GM03348 (cell line): ENCODE results near the gene C2orf80.
"Not testable (repeated sequence)": the region's sequence is repeated elsewhere in the genome, so short reads cannot be mapped to it uniquely, and the experiment has no call there.

Experiments used
- DNase-seq: peaks from one replicate; pipeline ENCODE4 v3.0.0; 2012; ENCODE audit warnings: low spot score

C2orf80 gene

DNA sequence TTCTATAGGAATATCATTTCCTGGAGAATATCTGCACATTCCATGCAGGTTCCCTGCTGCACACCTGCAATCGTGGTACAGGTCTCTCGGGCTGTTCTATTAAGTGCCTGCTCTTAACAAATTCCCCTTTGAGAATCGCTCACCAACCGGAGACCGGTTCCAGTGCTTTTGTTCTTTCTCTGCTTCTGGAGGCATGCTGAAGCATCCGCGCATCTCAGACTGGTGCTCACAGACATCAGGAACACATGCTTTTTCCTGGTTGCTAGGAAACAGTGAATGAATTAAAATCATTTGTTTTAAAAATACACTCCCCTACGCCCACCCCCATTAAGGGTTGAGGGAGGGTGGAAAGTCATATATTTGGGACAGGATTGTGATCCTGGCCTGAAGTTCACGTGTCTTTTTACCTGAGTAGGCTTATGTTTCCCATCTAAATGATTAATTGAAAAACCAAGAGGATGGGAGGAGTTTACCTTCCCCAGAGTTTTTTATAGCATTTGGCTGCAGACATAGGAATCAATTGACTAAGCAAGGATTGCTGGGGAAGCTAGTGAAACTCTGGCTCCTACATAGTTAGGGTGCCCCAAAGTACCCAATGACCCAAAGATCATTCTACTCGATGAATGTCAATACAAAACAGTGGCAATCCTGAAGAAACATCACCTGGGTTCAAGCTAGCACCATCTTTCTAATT, at the start of gene C2orf80:
Gene C2orf80 (minus strand): TSS at position 221 of the 694 bp plus-strand sequence. CDS start 3,044 bp downstream, outside the sequence.
- DNase-seq = no peak

DNA sequence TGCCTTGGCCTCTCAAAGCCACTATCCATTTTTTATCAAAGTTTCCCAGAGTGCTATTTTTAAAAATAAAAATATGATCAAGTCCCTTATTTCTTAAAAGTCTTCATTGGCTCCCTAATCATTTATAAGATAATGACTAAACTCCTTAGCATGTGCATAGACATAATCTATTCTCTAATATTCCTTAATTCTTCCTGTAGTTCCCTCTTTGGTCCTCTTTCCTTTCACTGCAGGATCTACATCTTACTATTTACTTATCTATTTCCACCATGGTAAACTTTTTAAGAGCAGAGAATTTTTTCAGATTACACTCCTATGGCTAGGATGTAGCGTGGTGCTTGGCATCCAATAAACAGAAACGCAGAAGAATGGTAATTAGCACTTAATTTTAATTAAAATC, 46.0 kb upstream of the C2orf80 start:
- DNase-seq = no peak

DNA sequence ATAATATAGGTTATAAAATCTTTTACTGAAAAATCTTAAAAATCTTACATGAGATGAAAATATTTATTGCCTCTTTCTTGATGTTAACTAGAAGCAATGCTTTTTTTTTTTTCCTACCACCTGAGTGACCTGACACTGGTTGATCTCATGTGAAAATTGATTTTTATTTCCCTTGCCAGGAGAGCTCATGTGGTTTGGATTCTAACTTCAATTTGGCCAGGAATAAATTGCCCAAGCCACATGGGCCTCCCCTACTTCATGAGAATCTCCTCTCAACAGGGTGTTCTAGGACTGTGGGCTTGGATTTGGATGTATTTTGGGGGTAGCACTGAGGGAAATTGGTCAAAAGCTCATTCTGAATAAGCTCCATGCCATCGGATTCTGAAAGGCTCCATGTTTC, 45.0 kb upstream of the C2orf80 start:
- no peak for DNase-seq

DNA sequence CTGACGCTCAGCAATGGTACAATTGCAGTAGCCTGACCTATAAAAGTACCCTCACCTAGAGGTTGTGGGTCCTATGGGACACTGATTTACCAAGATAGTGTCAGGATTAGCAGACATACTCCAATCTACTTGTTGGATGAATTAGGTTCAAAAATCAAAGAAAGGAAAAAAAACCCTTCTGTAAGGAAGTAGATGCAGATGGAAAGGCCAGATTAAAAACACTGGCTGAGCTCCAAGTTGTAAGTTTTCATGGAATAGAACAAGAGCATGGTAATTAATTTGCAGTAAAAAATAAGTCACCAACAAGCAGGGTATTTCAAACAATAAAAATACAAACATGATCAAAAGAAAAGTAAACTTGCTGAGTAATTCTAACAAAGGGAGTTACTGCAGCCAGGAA, 38.6 kb upstream of the C2orf80 start:
- DNase-seq = no peak

DNA sequence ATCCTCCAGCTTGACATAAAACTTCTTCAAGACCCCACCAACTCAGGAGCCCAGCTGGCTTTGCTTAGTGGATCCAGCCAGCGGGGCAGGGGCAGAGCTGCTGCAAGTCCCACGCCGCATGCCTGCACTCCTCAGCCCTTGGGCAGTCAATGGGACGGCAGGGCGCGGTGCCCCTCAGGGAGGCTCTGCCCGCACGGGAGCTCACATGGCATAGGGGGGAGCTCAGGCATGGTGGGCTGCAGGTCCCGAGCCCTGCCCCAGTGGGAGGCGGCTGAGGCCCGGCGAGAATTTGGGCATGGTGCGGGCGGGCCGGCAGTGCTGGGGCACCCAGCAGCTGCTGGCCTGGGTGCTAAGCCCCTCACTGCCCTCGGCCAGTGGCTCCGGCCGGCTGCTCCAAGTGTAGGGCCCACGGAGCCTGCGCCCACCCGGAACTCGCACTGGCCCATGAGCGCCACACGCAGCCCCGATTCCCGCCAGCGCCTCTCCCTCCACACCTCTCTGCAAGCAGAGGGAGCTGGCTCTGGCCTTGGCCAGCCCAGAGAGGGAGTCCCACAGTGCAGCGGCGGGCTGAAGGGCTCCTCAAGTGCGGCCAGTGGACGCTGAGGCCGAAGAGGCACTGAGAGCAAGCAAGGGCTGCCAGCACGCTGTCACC, 37.9 kb upstream of the C2orf80 start:
- no peak for DNase-seq

DNA sequence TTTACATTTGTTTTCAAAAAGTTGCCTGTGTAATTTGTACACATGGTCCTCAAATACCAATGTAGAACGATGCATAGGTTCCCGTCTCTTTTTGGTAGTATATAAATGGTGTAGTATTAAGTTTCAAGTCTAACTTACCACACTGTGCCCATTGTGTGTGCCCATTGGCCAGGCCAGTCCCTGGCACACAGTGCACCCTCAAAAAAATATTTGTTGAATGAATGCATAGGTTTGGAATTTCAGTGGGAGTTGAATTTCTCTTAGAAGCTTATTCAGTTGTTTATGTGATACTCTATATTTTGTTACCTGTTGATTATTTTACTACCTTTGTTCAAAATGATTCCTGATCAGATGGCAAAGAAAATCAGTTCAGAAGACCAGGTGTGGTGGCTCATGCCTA, 35.0 kb upstream of the C2orf80 start:
- peak; percentile 23 for DNase-seq

DNA sequence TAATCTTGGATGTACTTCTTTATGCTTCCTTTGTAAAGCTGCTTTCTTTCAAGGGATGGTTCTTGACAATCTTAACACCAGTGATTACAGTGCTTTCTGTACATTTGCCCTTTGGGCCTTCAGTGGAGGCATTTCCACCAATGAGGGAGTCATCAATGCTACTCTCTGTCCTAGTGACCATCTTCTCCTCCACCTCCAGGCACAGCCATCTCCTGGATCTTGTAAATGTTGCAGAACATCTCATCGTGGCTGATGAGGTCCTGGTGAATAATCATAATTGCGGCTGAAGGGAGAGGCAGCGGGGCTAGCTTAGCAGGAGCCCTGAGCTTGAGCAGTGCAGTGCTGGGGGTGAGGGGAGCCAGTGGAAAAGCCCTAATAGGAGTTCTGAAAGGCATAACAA, 32.5 kb upstream of the C2orf80 start:
- peak; percentile 50 for DNase-seq

DNA sequence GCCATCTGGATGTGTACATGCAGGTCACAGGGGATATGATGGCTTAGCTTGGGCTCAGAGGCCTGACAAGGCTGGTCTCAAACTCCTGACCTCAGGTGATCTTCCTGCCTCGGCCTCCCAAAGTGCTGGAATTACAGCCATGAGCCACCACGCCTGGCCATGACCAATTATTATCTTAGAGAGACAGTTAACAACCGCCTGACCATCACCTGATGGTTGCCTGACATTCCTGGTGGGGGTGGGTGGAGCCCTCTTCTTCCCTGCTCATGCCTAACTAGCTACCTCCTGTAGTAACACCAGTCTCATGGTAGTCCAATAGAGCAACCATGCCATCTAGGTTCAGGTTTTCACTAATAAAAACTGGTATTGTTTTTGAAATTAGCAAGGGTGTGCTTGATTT, 32.0 kb upstream of the C2orf80 start:
- not testable (repeated sequence) for DNase-seq

DNA sequence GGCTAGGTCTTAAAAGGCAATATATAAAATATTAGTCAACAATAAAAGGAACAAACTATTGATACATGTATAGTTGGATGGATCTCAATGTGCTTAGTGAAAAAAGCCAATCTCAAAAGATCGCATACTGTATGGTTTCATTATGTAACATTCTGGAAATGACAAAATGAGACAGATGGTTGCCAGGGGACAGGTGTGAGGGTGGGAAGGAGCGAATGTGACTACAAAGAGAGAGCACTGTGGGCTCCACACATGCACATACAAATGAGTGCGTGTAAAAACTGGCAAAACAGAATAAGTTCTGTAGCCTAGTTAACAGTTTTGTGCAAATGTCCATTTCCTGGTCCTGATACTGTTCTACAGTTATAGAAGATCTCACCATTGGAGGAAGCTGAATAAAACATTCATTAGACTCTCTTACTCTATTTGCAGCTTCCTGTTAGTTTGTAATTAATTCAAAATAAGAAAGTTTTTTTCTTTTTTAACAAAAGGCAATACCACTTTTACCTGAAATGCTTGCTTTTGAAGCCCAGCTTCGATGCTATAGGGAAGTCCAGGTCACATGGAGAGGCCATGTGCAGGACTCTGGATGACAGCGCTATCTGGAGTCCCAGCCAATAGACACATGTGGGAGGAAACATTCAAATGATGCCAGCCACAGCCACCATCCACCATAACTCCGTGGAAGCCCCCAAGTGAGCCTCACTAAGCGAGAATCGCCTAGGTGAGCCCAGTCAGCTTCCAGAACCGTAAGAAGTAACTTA, 21.0 kb upstream of the C2orf80 start:
- DNase-seq = no peak

DNA sequence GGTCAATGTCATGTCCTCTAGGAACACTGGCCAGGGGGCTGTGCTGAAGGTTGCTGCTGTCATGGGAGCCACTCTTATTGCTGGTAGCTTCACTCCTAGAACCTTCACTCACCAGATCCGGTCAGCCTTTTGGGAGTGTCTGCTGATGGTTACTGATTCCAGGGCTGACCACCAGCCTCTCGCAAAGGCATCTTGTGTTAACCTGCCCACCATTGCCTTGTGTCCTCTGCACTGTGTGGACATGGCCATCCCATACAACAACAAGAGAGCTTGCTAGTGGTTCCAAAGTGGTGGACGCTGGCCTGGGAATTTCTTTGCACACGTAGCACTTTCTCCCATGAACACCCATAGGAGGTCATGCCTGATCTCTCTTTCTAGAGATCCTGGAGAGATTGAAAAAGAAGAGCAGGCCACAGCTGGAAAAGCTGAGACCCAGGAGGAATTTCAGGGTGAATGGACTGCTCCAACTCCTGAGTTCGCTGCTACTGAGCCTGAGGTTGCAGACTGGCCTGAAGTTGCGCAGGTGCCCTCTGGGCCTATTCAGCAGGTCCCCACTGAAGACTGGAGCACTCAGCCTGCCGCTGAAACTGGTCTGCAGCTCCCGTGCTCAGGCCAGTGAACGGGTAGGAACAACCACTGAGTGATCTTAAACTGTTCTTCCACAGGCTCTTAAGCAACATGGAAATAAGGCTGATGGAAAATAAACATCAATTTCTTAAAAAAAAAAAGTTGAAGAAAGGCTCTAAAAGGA, 18.7 kb upstream of the C2orf80 start:
- no peak for DNase-seq

DNA sequence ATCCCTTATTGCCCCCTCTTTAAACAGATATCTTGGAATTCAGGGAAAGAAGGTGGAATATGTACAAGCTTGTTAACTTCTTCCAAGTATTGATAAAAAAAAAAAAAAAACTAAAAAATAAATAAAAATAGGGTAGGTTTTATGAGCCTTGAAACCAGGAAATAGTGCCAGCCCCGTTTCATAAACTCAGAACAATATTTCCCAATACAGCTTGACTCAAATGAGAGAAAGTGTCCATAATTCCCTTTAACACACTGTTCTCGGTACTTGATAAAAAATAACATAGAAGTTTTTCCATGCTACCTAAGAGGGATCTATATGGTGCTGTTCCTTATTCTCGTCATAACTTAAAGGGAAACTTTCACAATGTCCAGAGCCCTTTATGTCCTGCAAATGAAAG, 17.9 kb upstream of the C2orf80 start:
- no peak for DNase-seq

DNA sequence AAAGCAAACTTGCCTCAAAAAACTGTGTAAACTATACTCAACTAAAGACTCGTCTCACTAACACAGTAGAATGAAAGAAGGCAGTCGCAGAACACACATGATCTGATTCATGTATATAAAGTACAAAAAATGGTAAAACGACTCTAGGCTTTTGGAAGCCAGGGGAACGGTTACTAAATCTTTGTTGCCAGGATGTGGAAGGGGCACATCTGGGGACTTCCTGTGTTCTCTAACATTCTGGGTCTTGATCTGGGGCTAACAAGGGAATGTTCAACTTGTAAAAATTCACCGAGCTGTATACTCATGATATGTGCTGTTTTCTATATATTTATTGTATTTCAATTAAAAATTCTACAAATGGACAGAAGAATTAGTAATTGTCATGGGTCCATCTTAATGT, 14.3 kb upstream of the C2orf80 start:
- no peak for DNase-seq

DNA sequence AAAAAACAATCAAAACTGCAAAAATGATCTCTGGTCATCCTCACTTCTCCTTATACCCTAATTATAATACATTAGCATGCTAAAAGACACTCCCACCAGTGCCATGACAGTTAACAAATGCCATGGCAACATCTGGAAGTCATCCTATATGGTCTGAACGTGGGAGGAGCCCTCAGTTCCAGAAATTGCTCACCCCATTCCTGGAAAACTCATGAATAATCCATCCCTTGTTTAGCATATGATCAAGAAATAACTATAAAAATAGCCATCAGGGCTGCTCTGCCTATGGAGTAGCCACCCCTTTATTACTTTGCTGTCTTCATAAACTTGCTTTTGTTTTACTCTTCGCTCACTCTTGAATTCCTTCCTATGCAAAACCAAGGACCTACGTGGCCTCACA, 5.7 kb upstream of the C2orf80 start:
- no peak for DNase-seq

DNA sequence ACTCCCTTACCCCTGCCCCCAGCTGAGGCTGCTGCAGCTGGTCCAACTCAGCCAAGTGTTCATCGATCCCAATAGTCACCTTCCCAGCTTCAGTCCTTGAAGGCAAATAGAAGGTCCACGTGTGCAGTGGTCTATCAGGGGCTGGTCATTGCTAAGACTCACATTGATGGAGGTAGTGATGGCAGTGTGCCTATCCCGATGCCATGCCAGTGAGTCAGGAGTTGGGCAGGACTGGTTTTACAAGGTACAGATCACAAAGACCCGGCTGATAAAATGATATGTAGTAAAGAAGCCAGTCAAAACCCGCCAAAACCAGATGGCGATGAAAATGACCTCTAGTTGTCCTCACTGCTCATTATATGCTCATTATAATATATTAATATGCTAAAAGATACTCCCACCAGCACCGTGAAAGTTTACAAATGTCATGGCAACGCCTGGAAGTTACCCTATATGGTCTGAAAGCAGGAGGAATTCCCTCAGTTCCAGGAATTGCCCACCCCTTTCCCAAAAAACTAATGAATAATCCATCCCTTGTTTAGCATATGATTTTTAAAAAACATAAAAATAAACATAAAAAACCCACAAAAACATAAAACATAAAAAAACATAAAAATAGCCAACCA, 2.9 kb upstream of the C2orf80 start:
- DNase-seq = no peak

DNA sequence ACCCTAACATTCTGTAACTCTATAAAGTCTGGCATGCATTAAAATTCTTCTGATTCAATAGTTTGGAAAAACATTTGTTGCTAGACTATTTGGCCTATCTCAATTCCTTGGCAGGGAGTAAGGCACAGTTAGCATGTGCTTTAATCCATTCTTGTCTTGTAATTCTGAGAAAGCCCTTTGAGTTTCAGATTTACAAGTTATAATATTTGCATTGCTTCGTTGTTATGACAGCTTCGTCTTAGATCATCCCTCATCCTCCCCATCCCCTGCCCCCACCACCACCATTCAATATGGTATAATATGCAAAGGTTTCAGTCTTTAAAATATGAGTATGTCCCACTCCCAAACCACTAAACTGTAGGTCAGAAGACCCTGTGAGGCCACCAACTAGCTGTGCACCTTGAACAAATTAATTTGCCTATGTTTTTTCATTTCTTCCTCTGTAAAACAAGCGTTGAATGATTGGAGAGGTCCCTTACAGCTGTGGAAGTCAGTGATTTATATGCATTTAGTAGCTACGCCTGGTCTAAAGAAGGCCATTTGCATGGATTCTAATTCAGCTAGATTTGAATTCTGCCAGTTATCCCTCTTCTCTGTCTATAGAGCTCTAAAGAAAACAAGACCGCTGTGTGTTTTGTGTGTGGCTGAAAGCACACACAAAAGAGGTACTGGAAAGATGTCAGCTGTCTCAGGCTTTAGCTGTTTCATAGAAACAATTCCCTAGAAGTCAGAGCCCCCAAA, 591 bp downstream of the C2orf80 start:
- no peak for DNase-seq

DNA sequence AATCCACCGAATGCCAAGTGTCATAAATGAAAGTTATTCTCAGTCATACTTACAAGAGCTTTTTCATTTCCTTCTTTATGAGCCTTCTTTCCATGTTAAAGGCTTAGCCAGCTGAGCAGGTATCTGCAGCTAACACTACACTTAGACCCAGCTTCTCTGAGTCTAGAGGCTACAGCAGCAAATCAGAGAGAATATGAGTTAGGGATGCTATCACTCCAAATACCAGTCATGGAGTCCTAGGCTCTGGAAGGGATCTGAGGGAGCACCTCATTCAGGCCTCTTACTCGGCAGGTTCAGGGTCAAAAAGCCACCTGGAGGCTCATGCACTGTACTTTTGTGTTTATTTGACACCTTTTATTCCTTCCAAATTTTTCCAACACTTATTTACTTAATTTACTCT, 2.9 kb downstream of the C2orf80 start:
- DNase-seq = no peak

DNA sequence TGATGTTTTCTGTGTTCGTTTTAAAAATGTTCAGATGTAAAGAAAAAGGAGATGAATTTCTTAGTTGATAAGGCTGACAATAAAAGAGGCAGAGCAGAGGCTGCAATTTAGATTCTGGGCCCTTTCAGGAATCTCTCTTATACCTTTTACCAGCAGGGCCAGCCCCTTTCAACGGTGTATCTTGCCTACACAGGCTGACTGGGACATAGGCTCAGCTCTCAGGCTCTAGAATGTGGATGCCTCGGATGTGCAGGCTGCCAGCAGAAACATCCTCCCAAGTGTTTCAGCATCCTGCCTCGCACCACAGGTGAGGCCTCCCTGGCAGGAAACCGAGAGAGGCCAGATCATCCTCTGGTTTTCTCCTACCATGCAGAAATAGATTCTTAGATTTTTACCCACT, 3.4 kb downstream of the C2orf80 start:
- no peak for DNase-seq

DNA sequence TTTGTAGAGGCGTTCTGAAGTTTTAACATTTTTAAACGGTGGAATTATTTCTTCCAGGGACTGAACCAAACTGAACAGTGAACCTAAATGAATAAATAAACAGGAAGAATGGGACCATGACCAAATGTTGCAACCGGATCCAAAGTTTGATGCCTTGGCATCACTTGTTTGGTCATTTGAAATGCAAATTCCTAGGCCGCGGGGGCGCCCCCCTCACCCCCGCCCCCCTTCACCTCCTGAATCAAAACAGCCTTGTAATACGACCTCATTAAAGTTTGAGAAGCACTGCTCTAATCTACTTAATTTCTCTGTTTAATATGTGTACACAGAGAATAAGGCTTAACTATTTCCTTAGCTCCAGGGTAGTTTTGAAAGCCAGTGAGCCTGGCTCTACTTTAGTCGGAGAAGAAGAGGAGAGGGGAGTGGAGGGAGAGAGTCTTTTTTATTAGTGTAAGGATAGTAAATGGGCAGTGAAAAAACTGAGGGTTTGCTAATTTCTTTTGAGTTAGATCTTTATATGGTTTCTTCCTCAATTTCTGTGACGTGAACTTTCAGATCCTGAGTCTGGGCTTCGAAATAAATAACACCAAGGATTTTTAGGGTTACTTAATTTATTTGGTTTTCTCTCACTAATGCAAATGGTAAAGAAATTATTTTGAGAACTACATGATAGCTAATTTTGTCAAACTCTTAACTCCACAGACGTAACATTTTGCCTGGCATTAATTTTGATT, 5.7 kb downstream of the C2orf80 start:
- DNase-seq = no peak

DNA sequence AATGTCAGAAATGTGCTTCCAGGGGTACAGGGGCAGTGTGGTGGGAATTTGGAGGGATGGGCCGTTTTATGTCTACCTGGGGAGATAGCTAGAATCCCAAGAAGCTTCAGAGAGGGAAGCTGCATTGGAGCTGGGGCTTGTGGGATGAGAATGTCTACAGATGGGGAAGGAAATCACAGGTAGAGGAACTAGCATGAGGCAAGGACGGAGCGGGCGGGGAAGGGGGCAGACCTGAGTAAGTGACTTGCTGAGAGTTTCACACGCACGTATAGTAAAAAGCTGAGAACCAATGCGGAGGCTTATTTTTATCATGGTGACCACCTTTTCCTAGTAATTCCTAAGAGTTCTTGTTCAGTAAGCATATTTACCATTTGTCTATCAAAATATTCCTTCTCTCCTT, 6.3 kb downstream of the C2orf80 start:
- DNase-seq = no peak

DNA sequence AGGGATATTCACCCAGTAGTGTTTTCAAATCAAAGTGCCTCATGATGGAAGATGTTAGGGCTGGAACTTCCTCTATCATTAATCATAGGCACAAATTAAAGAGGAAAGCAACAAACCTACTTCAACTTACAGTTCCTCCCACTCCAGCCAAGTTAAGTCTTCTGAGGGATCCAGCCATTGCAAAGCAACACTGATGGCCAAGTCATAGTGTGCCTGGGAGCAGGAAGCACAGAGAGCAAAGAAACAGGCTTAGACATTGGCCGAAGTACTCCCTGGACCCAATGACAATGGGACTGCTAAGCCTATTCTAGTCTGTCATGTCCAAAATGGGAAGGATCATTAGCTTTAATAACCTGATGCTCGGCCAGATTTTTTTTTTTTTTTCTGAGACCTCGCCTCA, 7.0 kb downstream of the C2orf80 start:
- no peak for DNase-seq
